ENCODE data around the gene MAN1A1. TPM values are rescaled to one million over a fixed set of nuclear protein-coding genes. Genes with fewer than 3 reads are reported as not detected.

The MAN1A1 gene
- total and polyA plus RNA-seq, 4 donors = 68.2 to 209 (median 148) TPM

DNA sequence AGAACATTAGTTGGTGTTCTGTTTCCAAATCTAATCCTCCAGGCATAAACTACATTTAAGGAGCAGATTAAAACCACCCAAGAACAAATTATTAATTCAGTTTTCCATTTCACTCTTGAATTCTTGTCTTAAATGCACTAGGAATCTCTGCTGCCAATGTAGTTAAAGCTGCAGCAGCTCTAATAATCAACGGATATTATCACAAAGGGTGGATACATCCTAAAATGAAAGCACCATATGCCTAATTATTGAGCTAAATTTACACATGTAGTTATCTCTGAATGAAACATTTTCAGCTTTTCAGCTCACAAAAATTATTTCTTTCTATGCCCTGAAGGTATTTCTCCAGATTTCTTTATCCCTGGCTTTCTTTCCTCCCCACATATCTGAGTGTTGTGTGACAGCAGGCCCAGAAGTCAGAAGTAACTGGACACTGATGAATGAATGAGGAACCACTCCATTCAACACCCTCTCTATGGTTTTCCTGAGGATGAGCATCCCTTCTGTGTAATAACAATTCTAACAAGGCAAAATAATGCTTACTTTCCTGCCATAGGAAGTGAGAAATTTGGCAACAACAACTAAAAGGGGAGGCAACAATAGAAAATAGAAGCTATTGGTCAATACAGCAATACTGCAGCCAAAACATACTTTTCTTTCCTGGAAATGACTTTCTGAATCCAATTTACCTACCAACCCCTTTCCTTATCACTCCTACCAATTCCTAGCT, 14.9 kb downstream of the MAN1A1 start:
- Histone ChIP-seq H3K9ac (ENCODE audit: low read depth in 1 of 2, low read length in 2 of 2) (no peak overlapping the region), H3K27me3 (ENCODE audit: control insufficient read depth in 4 of 4, insufficient read depth in 4 of 4, low read length in 3 of 4) (no peaks in the 10 kb centered on the region), H3K36me3 (ENCODE audit: control insufficient read depth in 4 of 4, insufficient read depth in 3 of 4, low read depth in 1 of 4, low read length in 3 of 4) (no peaks in the 10 kb centered on the region), H3K27ac (ENCODE audit: low read depth in 1 of 2, low read length in 2 of 2) (peak overlapping the region in 1 of 2 donors; percentile 20), H3K9me3 (ENCODE audit: control insufficient read depth in 4 of 4, low read length in 3 of 4) (no peaks in the 10 kb centered on the region), H3K4me1 (ENCODE audit: control insufficient read depth in 4 of 4, insufficient read depth in 4 of 4, low read length in 3 of 4) (peaks cover 5 to 34% (median 15%) of the 10 kb centered on the region in 4 donors), H3K4me3 (ENCODE audit: low read depth in 1 of 3, low read length in 3 of 3) (no peak overlapping the region)
- TF ChIP-seq TAF1 (conservative IDR thresholded peaks at IDR 0.05) = no peak
- no peak for TF ChIP-seq RXRA (IDR thresholded peaks at IDR 0.05)
- TF ChIP-seq, protein P1, sequence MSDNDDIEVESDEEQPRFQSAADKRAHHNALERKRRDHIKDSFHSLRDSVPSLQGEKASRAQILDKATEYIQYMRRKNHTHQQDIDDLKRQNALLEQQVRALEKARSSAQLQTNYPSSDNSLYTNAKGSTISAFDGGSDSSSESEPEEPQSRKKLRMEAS (IDR thresholded peaks at IDR 0.05) = peak; percentile 36
- peak in 1 of 2 donors; percentile 29 for TF ChIP-seq RAD21 (IDR thresholded peaks at IDR 0.05)
- TF ChIP-seq FOXA1 (IDR thresholded peaks at IDR 0.05) = no peak
- TF ChIP-seq, protein P2, sequence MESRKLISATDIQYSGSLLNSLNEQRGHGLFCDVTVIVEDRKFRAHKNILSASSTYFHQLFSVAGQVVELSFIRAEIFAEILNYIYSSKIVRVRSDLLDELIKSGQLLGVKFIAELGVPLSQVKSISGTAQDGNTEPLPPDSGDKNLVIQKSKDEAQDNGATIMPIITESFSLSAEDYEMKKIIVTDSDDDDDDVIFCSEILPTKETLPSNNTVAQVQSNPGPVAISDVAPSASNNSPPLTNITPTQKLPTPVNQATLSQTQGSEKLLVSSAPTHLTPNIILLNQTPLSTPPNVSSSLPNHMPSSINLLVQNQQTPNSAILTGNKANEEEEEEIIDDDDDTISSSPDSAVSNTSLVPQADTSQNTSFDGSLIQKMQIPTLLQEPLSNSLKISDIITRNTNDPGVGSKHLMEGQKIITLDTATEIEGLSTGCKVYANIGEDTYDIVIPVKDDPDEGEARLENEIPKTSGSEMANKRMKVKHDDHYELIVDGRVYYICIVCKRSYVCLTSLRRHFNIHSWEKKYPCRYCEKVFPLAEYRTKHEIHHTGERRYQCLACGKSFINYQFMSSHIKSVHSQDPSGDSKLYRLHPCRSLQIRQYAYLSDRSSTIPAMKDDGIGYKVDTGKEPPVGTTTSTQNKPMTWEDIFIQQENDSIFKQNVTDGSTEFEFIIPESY (IDR thresholded peaks at IDR 0.05) = no peak
- TF ChIP-seq HNF4A (conservative IDR thresholded peaks at IDR 0.05) = peak in 1 of 2 donors; percentile 18
- TF ChIP-seq GABPA (IDR thresholded peaks at IDR 0.05 in 1 of 2, conservative IDR thresholded peaks at IDR 0.05 in 1 of 2) = no peak
- TF ChIP-seq, protein P3, sequence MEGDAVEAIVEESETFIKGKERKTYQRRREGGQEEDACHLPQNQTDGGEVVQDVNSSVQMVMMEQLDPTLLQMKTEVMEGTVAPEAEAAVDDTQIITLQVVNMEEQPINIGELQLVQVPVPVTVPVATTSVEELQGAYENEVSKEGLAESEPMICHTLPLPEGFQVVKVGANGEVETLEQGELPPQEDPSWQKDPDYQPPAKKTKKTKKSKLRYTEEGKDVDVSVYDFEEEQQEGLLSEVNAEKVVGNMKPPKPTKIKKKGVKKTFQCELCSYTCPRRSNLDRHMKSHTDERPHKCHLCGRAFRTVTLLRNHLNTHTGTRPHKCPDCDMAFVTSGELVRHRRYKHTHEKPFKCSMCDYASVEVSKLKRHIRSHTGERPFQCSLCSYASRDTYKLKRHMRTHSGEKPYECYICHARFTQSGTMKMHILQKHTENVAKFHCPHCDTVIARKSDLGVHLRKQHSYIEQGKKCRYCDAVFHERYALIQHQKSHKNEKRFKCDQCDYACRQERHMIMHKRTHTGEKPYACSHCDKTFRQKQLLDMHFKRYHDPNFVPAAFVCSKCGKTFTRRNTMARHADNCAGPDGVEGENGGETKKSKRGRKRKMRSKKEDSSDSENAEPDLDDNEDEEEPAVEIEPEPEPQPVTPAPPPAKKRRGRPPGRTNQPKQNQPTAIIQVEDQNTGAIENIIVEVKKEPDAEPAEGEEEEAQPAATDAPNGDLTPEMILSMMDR (IDR thresholded peaks at IDR 0.05; ENCODE audit: low read depth, low read length, missing input control) = no peak
- TF ChIP-seq NR2F2 (IDR thresholded peaks at IDR 0.05) = no peak
- peak; percentile 14 for TF ChIP-seq SP1 (IDR thresholded peaks at IDR 0.05)
- TF ChIP-seq YY1 (IDR thresholded peaks at IDR 0.05) = no peak
- peak in 1 of 2 donors; percentile 13 for TF ChIP-seq JUND (IDR thresholded peaks at IDR 0.05)
- TF ChIP-seq, protein P4, sequence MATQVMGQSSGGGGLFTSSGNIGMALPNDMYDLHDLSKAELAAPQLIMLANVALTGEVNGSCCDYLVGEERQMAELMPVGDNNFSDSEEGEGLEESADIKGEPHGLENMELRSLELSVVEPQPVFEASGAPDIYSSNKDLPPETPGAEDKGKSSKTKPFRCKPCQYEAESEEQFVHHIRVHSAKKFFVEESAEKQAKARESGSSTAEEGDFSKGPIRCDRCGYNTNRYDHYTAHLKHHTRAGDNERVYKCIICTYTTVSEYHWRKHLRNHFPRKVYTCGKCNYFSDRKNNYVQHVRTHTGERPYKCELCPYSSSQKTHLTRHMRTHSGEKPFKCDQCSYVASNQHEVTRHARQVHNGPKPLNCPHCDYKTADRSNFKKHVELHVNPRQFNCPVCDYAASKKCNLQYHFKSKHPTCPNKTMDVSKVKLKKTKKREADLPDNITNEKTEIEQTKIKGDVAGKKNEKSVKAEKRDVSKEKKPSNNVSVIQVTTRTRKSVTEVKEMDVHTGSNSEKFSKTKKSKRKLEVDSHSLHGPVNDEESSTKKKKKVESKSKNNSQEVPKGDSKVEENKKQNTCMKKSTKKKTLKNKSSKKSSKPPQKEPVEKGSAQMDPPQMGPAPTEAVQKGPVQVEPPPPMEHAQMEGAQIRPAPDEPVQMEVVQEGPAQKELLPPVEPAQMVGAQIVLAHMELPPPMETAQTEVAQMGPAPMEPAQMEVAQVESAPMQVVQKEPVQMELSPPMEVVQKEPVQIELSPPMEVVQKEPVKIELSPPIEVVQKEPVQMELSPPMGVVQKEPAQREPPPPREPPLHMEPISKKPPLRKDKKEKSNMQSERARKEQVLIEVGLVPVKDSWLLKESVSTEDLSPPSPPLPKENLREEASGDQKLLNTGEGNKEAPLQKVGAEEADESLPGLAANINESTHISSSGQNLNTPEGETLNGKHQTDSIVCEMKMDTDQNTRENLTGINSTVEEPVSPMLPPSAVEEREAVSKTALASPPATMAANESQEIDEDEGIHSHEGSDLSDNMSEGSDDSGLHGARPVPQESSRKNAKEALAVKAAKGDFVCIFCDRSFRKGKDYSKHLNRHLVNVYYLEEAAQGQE (IDR thresholded peaks at IDR 0.05) = peak; percentile 19
- TF ChIP-seq FOXA2 (IDR thresholded peaks at IDR 0.05) = peak; percentile 19
- TF ChIP-seq EGR1 (IDR thresholded peaks at IDR 0.05; ENCODE audit: low read depth in 2 of 2) = no peak
- TF ChIP-seq HNF4G (IDR thresholded peaks at IDR 0.05) = no peak
- no peak for DNase-seq (ENCODE audit: low spot score)
- 37% methylated on average over 1 of the region's 1 CpG for WGBS

All from liver (tissue), 9 donors.